Upper lobe of left lung (tissue), 6 donors: ENCODE results near the gene SPOCD1. TPM values are rescaled to one million over a fixed set of nuclear protein-coding genes. Genes with fewer than 3 reads are reported as not detected.
A peak's percentile ranks its signal among the peaks of the same experiment; 100 is the strongest.

Experiments used
- ATAC-seq, 2 donors: fragments of 200-7000 bp; cut with Tn5 transposase; one replicate each; pipeline ENCODE4 v1.9.1; 2022; ENCODE audit warnings: mild to moderate bottlenecking in 2 of 2, moderate library complexity in 2 of 2; ENCODE audit not compliant: low FRiP score in 2 of 2
- DNase-seq, 2 donors: peaks; one replicate each; pipeline ENCODE4 v3.0.0-alpha.2; 2019 to 2020
- H3K27ac ChIP-seq, 4 donors: fragments of 200-600 bp; sonication (generic); one replicate each; pipeline ENCODE4 v1.5.1; 2016 to 2019
- H3K27me3 ChIP-seq, 4 donors: fragments of 200-600 bp; sonication (generic); one replicate each; pipeline ENCODE4 v1.5.1; 2017 to 2019
- H3K36me3 ChIP-seq, 4 donors: fragments of 200-600 bp; sonication (generic); one replicate each; pipeline ENCODE4 v1.5.1; 2016 to 2019
- H3K4me1 ChIP-seq, 4 donors: fragments of 200-600 bp; sonication (generic); one replicate each; pipeline ENCODE4 v1.5.1; 2018 to 2019
- H3K4me3 ChIP-seq, 4 donors: fragments of 200-600 bp; sonication (generic); one replicate each; pipeline ENCODE4 v1.5.1; 2017 to 2019; ENCODE audit warnings: mild to moderate bottlenecking in 2 of 4, moderate library complexity in 1 of 4
- H3K9me3 ChIP-seq, 4 donors: fragments of 200-600 bp; sonication (generic); one replicate each; pipeline ENCODE4 v1.5.1; 2018 to 2019
- CTCF ChIP-seq, 6 experiments: fragments of 450-650 bp in 4 of 6; fragments of 200-600 bp in 2 of 6; sonication (generic) in 2 of 6; IDR thresholded peaks; one replicate each; pipeline ENCODE4 v1.5.1; 2016 to 2019; ENCODE audit warnings: antibody characterized with exemption in 6 of 6
- EP300 ChIP-seq, 4 donors: sonication (generic); formaldehyde crosslinking; IDR thresholded peaks; one replicate each; pipeline ENCODE4 v1.5.1; 2017; ENCODE audit warnings: antibody characterized with exemption in 4 of 4, control low read depth in 2 of 4
- POLR2A ChIP-seq, 4 donors: fragments of 450-650 bp; IDR thresholded peaks; one replicate each; pipeline ENCODE4 v1.5.1; 2016 to 2017; ENCODE audit warnings: antibody characterized with exemption in 4 of 4, mild to moderate bottlenecking in 2 of 4
- POLR2AphosphoS5 ChIP-seq, 2 donors: sonication (generic); formaldehyde crosslinking; IDR thresholded peaks; one replicate each; pipeline ENCODE4 v1.5.1; 2017; ENCODE audit warnings: antibody characterized with exemption in 2 of 2
- WGBS, 2 donors: methylation state at CpG; one replicate each; pipeline ENCODE4 v1.1.5; 2017 to 2018; 5-methylcytosine and 5-hydroxymethylcytosine counted together
- total RNA-seq, 6 donors: library from RNA; depleted of rRNA in 4 of 6; stranded (reverse); fragments of >200 nt in 4 of 6; gene quantifications; one replicate each; pipeline versions ENCODE4 v1.1.0 to v1.2.1, GENCODE V29; 2016 to 2021
- donor health status: DM: no; HTN: no; CAD: no; lungs with moderate emphysema.
- donor health status: DM: no; HTN: yes; CAD: no; lungs with severe emphysema.

The SPOCD1 gene
- total RNA-seq, 6 donors from 2014 or later, result 7.3 to 63.3 (median 10.4) TPM

GRCh38 chr1:31751822-31752241 is 64.0 kb downstream of the SPOCD1 start:
- TF ChIP-seq POLR2AphosphoS5 (IDR thresholded peaks at IDR 0.05) (no peak), EP300 (IDR thresholded peaks at IDR 0.05) (no peak), POLR2A (IDR thresholded peaks at IDR 0.05) (no peak), CTCF (IDR thresholded peaks at IDR 0.05) (no peak)
- no peak overlapping the region for H3K4me3 ChIP-seq
- DNase-seq (no peak), ATAC-seq (no peak)
- peaks cover 0 to 3% (median 0%) of the 10 kb centered on the region in 4 donors for H3K27me3 ChIP-seq
- H3K9me3 ChIP-seq, result no peaks in the 10 kb centered on the region
- no peaks in the 10 kb centered on the region for H3K36me3 ChIP-seq
- whole genome bisulfite sequencing, 2 donors, result 73% methylated on average over 4 to 5 of the region's 5 CpGs
- peaks cover 0 to 3% (median 1%) of the 10 kb centered on the region in 4 donors for H3K4me1 ChIP-seq
- no peak overlapping the region for H3K27ac ChIP-seq

GRCh38 chr1:31750858-31751510 is 64.8 kb downstream of the SPOCD1 start:
- TF ChIP-seq EP300 (IDR thresholded peaks at IDR 0.05) (no peak), POLR2AphosphoS5 (IDR thresholded peaks at IDR 0.05) (no peak), POLR2A (IDR thresholded peaks at IDR 0.05) (no peak), CTCF (IDR thresholded peaks at IDR 0.05) (no peak)
- H3K27me3 ChIP-seq, result peaks cover 0 to 3% (median 0%) of the 10 kb centered on the region in 4 donors
- peaks cover 0 to 3% (median 1%) of the 10 kb centered on the region in 4 donors for H3K4me1 ChIP-seq
- DNase-seq (no peak), ATAC-seq (peak in 1 of 2 donors; percentile 15)
- H3K9me3 ChIP-seq, result no peaks in the 10 kb centered on the region
- H3K4me3 ChIP-seq, result no peak overlapping the region
- no peaks in the 10 kb centered on the region for H3K36me3 ChIP-seq
- H3K27ac ChIP-seq, result no peak overlapping the region
- 43 to 44% methylated on average over 9 to 11 of the region's 11 CpGs for WGBS, 2 donors

- no peak for ATAC-seq
- Histone ChIP-seq H3K4me1 (peaks cover 0 to 2% (median under 1%) of the 10 kb centered on the region in 4 donors), H3K9me3 (no peaks in the 10 kb centered on the region), H3K4me3 (no peak overlapping the region), H3K36me3 (no peaks in the 10 kb centered on the region), H3K27ac (no peak overlapping the region), H3K27me3 (peaks cover 0 to 3% (median 0%) of the 10 kb centered on the region in 4 donors)
- TF ChIP-seq POLR2AphosphoS5 (IDR thresholded peaks at IDR 0.05) (no peak), POLR2A (IDR thresholded peaks at IDR 0.05) (no peak), EP300 (IDR thresholded peaks at IDR 0.05) (no peak), CTCF (IDR thresholded peaks at IDR 0.05) (no peak)
- DNase-seq, result no peak
- 63 to 67% methylated on average over 6 to 7 of the region's 7 CpGs for WGBS, 2 donors
Measured at GRCh38 chr1:31749785-31750735, 65.8 kb downstream of the SPOCD1 start.

- no peaks in the 10 kb centered on the region for H3K4me1 ChIP-seq
- no peak overlapping the region for H3K27ac ChIP-seq
- no peak for ATAC-seq
- H3K27me3 ChIP-seq, result peaks cover 0 to 3% (median 0%) of the 10 kb centered on the region in 4 donors
- no peak for DNase-seq
- H3K9me3 ChIP-seq, result no peaks in the 10 kb centered on the region
- TF ChIP-seq EP300 (IDR thresholded peaks at IDR 0.05) (no peak), POLR2AphosphoS5 (IDR thresholded peaks at IDR 0.05) (no peak), POLR2A (IDR thresholded peaks at IDR 0.05) (no peak), CTCF (IDR thresholded peaks at IDR 0.05) (no peak)
- 82 to 88% methylated on average over 2 to 4 of the region's 4 CpGs for WGBS, 2 donors
- H3K36me3 ChIP-seq, result no peaks in the 10 kb centered on the region
- H3K4me3 ChIP-seq, result no peak overlapping the region
Measured at GRCh38 chr1:31748365-31748764, 67.5 kb downstream of the SPOCD1 start.
